GM18909 (cell line): ENCODE measurements around the gene A3GALT2.

ENCODE experiments used
- ATAC-seq: cut with Tn5 transposase; IDR thresholded peaks from one replicate; pipeline ENCODE4 v1.9.1; 2021; ENCODE audit warnings: mild to moderate bottlenecking; ENCODE audit not compliant: unreplicated experiment, poor library complexity

The A3GALT2 gene

GRCh38 chr1:33258788-33259274, 62.1 kb downstream of the A3GALT2 start:
- ATAC-seq, result no peak

GRCh38 chr1:33257772-33258712, 62.9 kb downstream of the A3GALT2 start:
- ATAC-seq, result no peak

GRCh38 chr1:33257207-33257771, 63.6 kb downstream of the A3GALT2 start:
- no peak for ATAC-seq
